NB4 (cell line): ENCODE results near the gene ZBTB11.
"Not testable (repeated sequence)": the region's sequence is repeated elsewhere in the genome, so short reads cannot be mapped to it uniquely, and the experiment has no call there.

Experiments
- TF ChIP-seq, protein P1 (sequence below): IDR thresholded peaks from one replicate; pipeline ENCODE4 v1.5.1; 2012; ENCODE audit warnings: low read depth, low read length
- TF ChIP-seq, protein P2 (sequence below): IDR thresholded peaks from 2 replicates; pipeline ENCODE4 v1.6.1; 2011; ENCODE audit warnings: low read depth, low read length

DNA sequence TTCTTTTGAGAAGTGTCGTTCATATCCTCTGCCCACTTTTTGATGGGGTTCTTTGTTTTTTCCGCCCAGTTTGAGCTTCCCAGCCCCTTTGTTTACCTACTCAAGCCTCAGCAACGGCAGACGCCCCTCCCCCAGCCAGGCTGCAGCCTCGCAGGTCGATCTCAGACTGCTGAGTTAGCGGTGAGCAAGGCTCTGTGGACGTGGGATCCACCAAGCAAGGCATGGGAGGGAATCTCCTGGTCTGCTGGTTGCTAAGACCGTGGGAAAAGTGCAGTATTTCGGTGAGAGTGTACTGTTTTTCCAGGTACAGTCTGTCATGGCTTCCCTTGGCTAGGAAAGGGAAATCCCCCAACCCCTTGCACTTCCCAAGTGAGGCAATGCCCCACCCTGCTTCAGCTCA lies 71.5 kb downstream of the ZBTB11 start:
- TF ChIP-seq, protein P1, sequence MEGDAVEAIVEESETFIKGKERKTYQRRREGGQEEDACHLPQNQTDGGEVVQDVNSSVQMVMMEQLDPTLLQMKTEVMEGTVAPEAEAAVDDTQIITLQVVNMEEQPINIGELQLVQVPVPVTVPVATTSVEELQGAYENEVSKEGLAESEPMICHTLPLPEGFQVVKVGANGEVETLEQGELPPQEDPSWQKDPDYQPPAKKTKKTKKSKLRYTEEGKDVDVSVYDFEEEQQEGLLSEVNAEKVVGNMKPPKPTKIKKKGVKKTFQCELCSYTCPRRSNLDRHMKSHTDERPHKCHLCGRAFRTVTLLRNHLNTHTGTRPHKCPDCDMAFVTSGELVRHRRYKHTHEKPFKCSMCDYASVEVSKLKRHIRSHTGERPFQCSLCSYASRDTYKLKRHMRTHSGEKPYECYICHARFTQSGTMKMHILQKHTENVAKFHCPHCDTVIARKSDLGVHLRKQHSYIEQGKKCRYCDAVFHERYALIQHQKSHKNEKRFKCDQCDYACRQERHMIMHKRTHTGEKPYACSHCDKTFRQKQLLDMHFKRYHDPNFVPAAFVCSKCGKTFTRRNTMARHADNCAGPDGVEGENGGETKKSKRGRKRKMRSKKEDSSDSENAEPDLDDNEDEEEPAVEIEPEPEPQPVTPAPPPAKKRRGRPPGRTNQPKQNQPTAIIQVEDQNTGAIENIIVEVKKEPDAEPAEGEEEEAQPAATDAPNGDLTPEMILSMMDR, result not testable (repeated sequence)
- TF ChIP-seq, protein P2, sequence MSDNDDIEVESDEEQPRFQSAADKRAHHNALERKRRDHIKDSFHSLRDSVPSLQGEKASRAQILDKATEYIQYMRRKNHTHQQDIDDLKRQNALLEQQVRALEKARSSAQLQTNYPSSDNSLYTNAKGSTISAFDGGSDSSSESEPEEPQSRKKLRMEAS, result not testable (repeated sequence)
